ENCODE results near the gene ZNF683.

DNA sequence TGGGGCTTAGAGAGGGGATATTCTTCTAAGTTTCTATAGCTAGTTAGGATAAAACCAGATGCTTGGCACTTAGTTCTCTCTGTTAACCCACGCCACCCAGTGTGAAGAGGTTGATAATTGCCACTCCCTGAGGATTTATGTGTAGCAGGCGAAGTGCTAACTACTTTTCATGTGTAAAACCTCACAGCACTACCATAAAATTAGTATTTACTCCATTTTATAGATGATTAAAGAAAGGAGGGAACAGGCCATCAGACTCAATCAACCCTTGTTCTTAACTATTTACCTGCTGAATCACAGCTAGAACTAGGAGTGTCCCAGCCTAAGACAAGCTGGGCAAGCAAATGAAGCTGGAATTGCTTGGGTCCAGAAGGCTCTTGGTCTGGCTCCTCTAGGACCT lies 46.9 kb upstream of the ZNF683 start:
- TF ChIP-seq CTCF (optimal IDR thresholded peaks at IDR 0.05 in 1 of 3, IDR thresholded peaks at IDR 0.05 in 1 of 3, conservative IDR thresholded peaks at IDR 0.05 in 1 of 3; ENCODE audit: extremely low read depth in 1 of 3, insufficient read depth in 2 of 3, low read length in 3 of 3) (no peak), EZH2 (IDR thresholded peaks at IDR 0.05; ENCODE audit: low read length) (peak; percentile 25)
